Coronary artery (tissue), 2 donors: ENCODE measurements around the gene CHAF1A.

Source experiments
- DNase-seq: peaks from one replicate; pipeline ENCODE4 v3.0.0-alpha.2; 2017; ENCODE audit warnings: low spot score
- H3K27ac ChIP-seq, 2 donors: fragments of 200-600 bp; sonication (generic); one replicate each; pipeline ENCODE4 v1.5.1; 2016 to 2019
- H3K4me3 ChIP-seq: fragments of 200-600 bp; sonication (generic); 2 replicates; pipeline ENCODE4 v1.5.1; 2016; ENCODE audit warnings: mild to moderate bottlenecking, moderate library complexity
- CTCF ChIP-seq: fragments of 200-600 bp; sonication (generic); IDR thresholded peaks from one replicate; pipeline ENCODE4 v1.5.1; 2019; ENCODE audit warnings: antibody characterized with exemption

CHAF1A gene

GRCh38 chr19:4414144-4414799, 11.8 kb downstream of the CHAF1A start:
- Histone ChIP-seq H3K4me3 (no peak overlapping the region), H3K27ac (no peak overlapping the region)
- TF ChIP-seq CTCF, result no peak
- no peak for DNase-seq

- TF ChIP-seq CTCF, result no peak
- DNase-seq, result no peak
- Histone ChIP-seq H3K4me3 (no peak overlapping the region), H3K27ac (no peak overlapping the region)
These were observed 12.4 kb downstream of the CHAF1A start for GRCh38 chr19:4414800-4415321.

GRCh38 chr19:4415352-4415751, 12.9 kb downstream of the CHAF1A start:
- DNase-seq, result no peak
- no peak for TF ChIP-seq CTCF
- H3K27ac ChIP-seq, result no peak overlapping the region
- no peak overlapping the region for H3K4me3 ChIP-seq

- Histone ChIP-seq H3K4me3 (no peak overlapping the region), H3K27ac (no peak overlapping the region)
- no peak for DNase-seq
- TF ChIP-seq CTCF, result no peak
These were observed 13.8 kb downstream of the CHAF1A start for GRCh38 chr19:4416268-4416667.

- Histone ChIP-seq H3K4me3 (no peak overlapping the region), H3K27ac (no peak overlapping the region)
- TF ChIP-seq CTCF, result no peak
- DNase-seq, result no peak
These were observed 21.1 kb downstream of the CHAF1A start for GRCh38 chr19:4423416-4424126.

GRCh38 chr19:4425537-4425936, 23.1 kb downstream of the CHAF1A start:
- Histone ChIP-seq H3K27ac (no peak overlapping the region), H3K4me3 (no peak overlapping the region)
- TF ChIP-seq CTCF, result no peak
- no peak for DNase-seq
